Neural progenitor cell (in vitro differentiated cells): ENCODE measurements around the gene ZNF280D. TPM values are rescaled to one million over a fixed set of nuclear protein-coding genes. Genes with fewer than 3 reads are reported as not detected.

Experiments used
- DNase-seq: peaks from one replicate; pipeline ENCODE4 v3.0.0-alpha.2; 2016; ENCODE audit warnings: low spot score
- H2AFZ ChIP-seq: fragments of 200-600 bp; sonication (generic); replicated peaks from 2 replicates; pipeline ENCODE4 v1.6.1; 2016; ENCODE audit warnings: antibody characterized with exemption
- H3F3A ChIP-seq: fragments of 200-600 bp; sonication (generic); 2 replicates; pipeline ENCODE4 v1.6.1; 2016; ENCODE audit warnings: antibody characterized with exemption, low read depth
- H3K27ac ChIP-seq: fragments of 200-600 bp; sonication (generic); 2 replicates; pipeline ENCODE4 v1.5.1; 2016; ENCODE audit warnings: mild to moderate bottlenecking
- H3K27me3 ChIP-seq: fragments of 200-600 bp; sonication (generic); 2 replicates; pipeline ENCODE4 v1.6.1; 2016; ENCODE audit warnings: mild to moderate bottlenecking, moderate library complexity
- H3K36me3 ChIP-seq: fragments of 200-600 bp; sonication (generic); 2 replicates; pipeline ENCODE4 v1.5.1; 2016
- H3K4me1 ChIP-seq: fragments of 200-600 bp; sonication (generic); 2 replicates; pipeline ENCODE4 v1.6.1; 2016; ENCODE audit warnings: mixed run types
- H3K4me2 ChIP-seq: fragments of 200-600 bp; sonication (generic); 2 replicates; pipeline ENCODE4 v1.6.1; 2016
- H3K4me3 ChIP-seq: fragments of 200-600 bp; sonication (generic); 2 replicates; pipeline ENCODE4 v1.5.1; 2016
- H3K79me2 ChIP-seq: fragments of 200-600 bp; sonication (generic); 2 replicates; pipeline ENCODE4 v1.6.1; 2016; ENCODE audit warnings: low read depth
- H3K9ac ChIP-seq: fragments of 200-600 bp; sonication (generic); 2 replicates; pipeline ENCODE4 v1.6.1; 2016
- H3K9me3 ChIP-seq: fragments of 200-600 bp; sonication (generic); 2 replicates; pipeline ENCODE4 v1.5.1; 2016; ENCODE audit warnings: low read depth
- H4K20me1 ChIP-seq: fragments of 200-600 bp; sonication (generic); 2 replicates; pipeline ENCODE4 v1.6.1; 2016; ENCODE audit warnings: low read depth
- H3K27ac Mint-ChIP-seq: 3 replicates; pipeline ENCODE4 v1.8.0; 2021; ENCODE audit warnings: mixed read lengths
- H3K27me3 Mint-ChIP-seq: 2 replicates; pipeline ENCODE4 v1.8.0; 2022; ENCODE audit warnings: low read depth, mild to moderate bottlenecking, inconsistent platforms, moderate library complexity, mixed read lengths; ENCODE audit not compliant: insufficient read depth
- H3K36me3 Mint-ChIP-seq: 3 replicates; pipeline ENCODE4 v1.8.0; 2021; ENCODE audit warnings: mixed read lengths
- H3K4me1 Mint-ChIP-seq: 3 replicates; pipeline ENCODE4 v1.8.0; 2021; ENCODE audit warnings: mixed read lengths
- H3K4me3 Mint-ChIP-seq: 3 replicates; pipeline ENCODE4 v1.8.0; 2021; ENCODE audit warnings: mild to moderate bottlenecking, moderate library complexity, mixed read lengths
- H3K9me3 Mint-ChIP-seq: 3 replicates; pipeline ENCODE4 v1.8.0; 2020; ENCODE audit warnings: mixed read lengths
- CTCF ChIP-seq: fragments of 200-600 bp; sonication (generic); IDR thresholded peaks from 2 replicates; pipeline ENCODE4 v1.5.1; 2017; ENCODE audit warnings: antibody characterized with exemption, mild to moderate bottlenecking
- EZH2 ChIP-seq: fragments of 200-600 bp; sonication (generic); IDR thresholded peaks from 2 replicates; pipeline ENCODE4 v1.6.1; 2017; ENCODE audit warnings: antibody characterized with exemption, mild to moderate bottlenecking, moderate library complexity
- EZH2phosphoT487 ChIP-seq: fragments of 200-600 bp; sonication (generic); IDR thresholded peaks from 2 replicates; pipeline ENCODE4 v1.6.1; 2017; ENCODE audit warnings: antibody characterized with exemption
- total RNA-seq: library from RNA; depleted of rRNA; stranded (reverse); fragments of >200 nt; gene quantifications from 2 replicates; pipeline ENCODE4 v1.2.3, GENCODE V29; 2015; ENCODE audit warnings: low replicate concordance

Gene ZNF280D
- total RNA-seq, 1 donor from 2014 or later, result 9.9 TPM

GRCh38 chr15:56648311-56648710 is 85.0 kb downstream of the ZNF280D start:
- Histone ChIP-seq H3K27ac (no peak overlapping the region), H3K4me3 (no peak overlapping the region), H2AFZ (no peak overlapping the region), H3K36me3 (no peaks in the 10 kb centered on the region), H3K9me3 (no peaks in the 10 kb centered on the region), H3F3A (no peaks in the 10 kb centered on the region), H3K4me2 (no peak overlapping the region), H3K4me1 (no peaks in the 10 kb centered on the region), H3K27me3 (no peaks in the 10 kb centered on the region), H4K20me1 (no peaks in the 10 kb centered on the region), H3K79me2 (no peaks in the 10 kb centered on the region), H3K9ac (peak overlapping the region; percentile 9)
- Mint-ChIP-seq H3K27me3 (no peaks in the 10 kb centered on the region), H3K27ac (no peak overlapping the region), H3K4me3 (no peak overlapping the region), H3K36me3 (no peaks in the 10 kb centered on the region), H3K9me3 (no peaks in the 10 kb centered on the region), H3K4me1 (no peaks in the 10 kb centered on the region)
- no peak for TF ChIP-seq EZH2phosphoT487
- DNase-seq, result no peak

- Mint-ChIP-seq H3K4me1 (peaks cover 9% of the 10 kb centered on the region), H3K9me3 (no peaks in the 10 kb centered on the region), H3K27me3 (no peaks in the 10 kb centered on the region), H3K36me3 (no peaks in the 10 kb centered on the region), H3K27ac (no peak overlapping the region), H3K4me3 (no peak overlapping the region)
- no peaks in the 10 kb centered on the region for H3K27me3 ChIP-seq
- TF ChIP-seq EZH2phosphoT487 (no peak), EZH2 (no peak), CTCF (no peak)
- H3K4me2 ChIP-seq, result peak overlapping the region; percentile 24
- no peaks in the 10 kb centered on the region for H4K20me1 ChIP-seq
- no peaks in the 10 kb centered on the region for H3F3A ChIP-seq
- no peak for DNase-seq
- H2AFZ ChIP-seq, result no peak overlapping the region
- peaks cover 12% of the 10 kb centered on the region for H3K4me1 ChIP-seq
- no peak overlapping the region for H3K9ac ChIP-seq
- no peaks in the 10 kb centered on the region for H3K36me3 ChIP-seq
- no peaks in the 10 kb centered on the region for H3K79me2 ChIP-seq
- no peak overlapping the region for H3K4me3 ChIP-seq
- H3K9me3 ChIP-seq, result no peaks in the 10 kb centered on the region
- H3K27ac ChIP-seq, result no peak overlapping the region
These were observed 92.8 kb downstream of the ZNF280D start for GRCh38 chr15:56640549-56640948.

GRCh38 chr15:56640127-56640526 is 93.2 kb downstream of the ZNF280D start:
- H3K4me3 ChIP-seq, result no peak overlapping the region
- H3K79me2 ChIP-seq, result no peaks in the 10 kb centered on the region
- Mint-ChIP-seq H3K4me3 (no peak overlapping the region), H3K27me3 (no peaks in the 10 kb centered on the region), H3K27ac (no peak overlapping the region), H3K9me3 (no peaks in the 10 kb centered on the region), H3K36me3 (no peaks in the 10 kb centered on the region), H3K4me1 (peaks cover 9% of the 10 kb centered on the region)
- H3F3A ChIP-seq, result no peaks in the 10 kb centered on the region
- peak overlapping the region; percentile 24 for H3K4me2 ChIP-seq
- TF ChIP-seq EZH2phosphoT487 (no peak), EZH2 (no peak), CTCF (no peak)
- H3K4me1 ChIP-seq, result peaks cover 12% of the 10 kb centered on the region
- H3K9ac ChIP-seq, result no peak overlapping the region
- no peaks in the 10 kb centered on the region for H4K20me1 ChIP-seq
- peak; percentile 28 for DNase-seq
- no peaks in the 10 kb centered on the region for H3K27me3 ChIP-seq
- no peaks in the 10 kb centered on the region for H3K36me3 ChIP-seq
- no peaks in the 10 kb centered on the region for H3K9me3 ChIP-seq
- H2AFZ ChIP-seq, result no peak overlapping the region
- H3K27ac ChIP-seq, result no peak overlapping the region

- peak; percentile 8 for DNase-seq
- Histone ChIP-seq H4K20me1 (no peaks in the 10 kb centered on the region), H3K27me3 (no peaks in the 10 kb centered on the region), H3K27ac (no peak overlapping the region), H3F3A (no peaks in the 10 kb centered on the region), H3K4me3 (no peak overlapping the region), H3K4me2 (peak overlapping the region; percentile 24), H3K4me1 (peaks cover 12% of the 10 kb centered on the region), H3K36me3 (no peaks in the 10 kb centered on the region), H3K9me3 (no peaks in the 10 kb centered on the region), H3K79me2 (no peaks in the 10 kb centered on the region), H3K9ac (no peak overlapping the region), H2AFZ (no peak overlapping the region)
- Mint-ChIP-seq H3K27me3 (no peaks in the 10 kb centered on the region), H3K9me3 (no peaks in the 10 kb centered on the region), H3K27ac (no peak overlapping the region), H3K4me1 (peaks cover 9% of the 10 kb centered on the region), H3K36me3 (no peaks in the 10 kb centered on the region), H3K4me3 (no peak overlapping the region)
- no peak for TF ChIP-seq CTCF
- no peak for TF ChIP-seq EZH2
- no peak for TF ChIP-seq EZH2phosphoT487
These were observed 93.7 kb downstream of the ZNF280D start for GRCh38 chr15:56639631-56640030.
